Inferior parietal cortex (tissue), 1 donor: ENCODE results near the gene SESN2.
"Not testable (repeated sequence)": the region's sequence is repeated elsewhere in the genome, so short reads cannot be mapped to it uniquely, and the experiment has no call there.

ENCODE experiments used
- DNase-seq: peaks from one replicate; pipeline ENCODE4 v3.0.0-alpha.2; 2016; ENCODE audit errors: extremely low spot score

The SESN2 gene

DNA sequence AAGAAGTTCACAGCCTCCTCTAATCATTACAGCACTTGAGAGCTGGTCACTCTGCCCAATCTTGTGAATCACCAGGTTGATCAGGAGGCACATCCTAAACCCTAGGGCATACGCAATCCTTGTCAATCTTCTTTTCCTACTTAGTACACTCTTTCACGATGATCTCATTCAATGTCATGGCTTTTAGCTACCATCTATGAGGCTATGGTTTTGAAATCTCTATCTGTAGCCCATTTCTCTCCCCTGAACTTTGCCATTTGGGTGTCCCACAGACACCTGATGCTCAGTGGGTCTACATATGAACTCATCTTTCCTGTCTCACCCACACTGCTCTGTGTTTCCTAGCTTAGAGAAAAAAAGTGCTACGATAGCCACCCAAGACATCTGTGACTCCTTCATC is 67.7 kb downstream of the SESN2 start:
- DNase-seq: no peak

GRCh38 chr1:28327431-28327830 is 68.1 kb downstream of the SESN2 start:
- DNase-seq: not testable (repeated sequence)

DNA sequence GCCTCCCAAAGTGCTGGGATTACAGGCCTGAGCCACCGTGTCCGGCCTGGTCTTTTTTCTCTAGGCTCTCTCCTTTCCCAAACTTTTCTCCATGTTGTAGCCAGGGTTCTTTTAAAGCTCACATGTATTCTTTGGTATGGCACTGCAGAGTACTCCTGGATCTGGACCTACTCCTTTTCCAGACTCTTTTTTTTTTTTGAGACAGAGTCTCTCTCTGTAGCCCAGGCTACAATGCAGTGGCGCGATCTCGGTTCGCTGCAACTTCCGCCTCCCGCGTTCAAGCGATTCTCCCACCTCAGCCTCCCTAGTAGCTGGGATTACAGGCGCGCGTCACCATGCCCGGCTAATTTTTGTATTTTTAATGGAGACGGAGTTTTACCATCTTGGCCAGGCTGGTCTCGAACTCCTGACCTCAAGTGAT is 68.9 kb downstream of the SESN2 start:
- no peak for DNase-seq

DNA sequence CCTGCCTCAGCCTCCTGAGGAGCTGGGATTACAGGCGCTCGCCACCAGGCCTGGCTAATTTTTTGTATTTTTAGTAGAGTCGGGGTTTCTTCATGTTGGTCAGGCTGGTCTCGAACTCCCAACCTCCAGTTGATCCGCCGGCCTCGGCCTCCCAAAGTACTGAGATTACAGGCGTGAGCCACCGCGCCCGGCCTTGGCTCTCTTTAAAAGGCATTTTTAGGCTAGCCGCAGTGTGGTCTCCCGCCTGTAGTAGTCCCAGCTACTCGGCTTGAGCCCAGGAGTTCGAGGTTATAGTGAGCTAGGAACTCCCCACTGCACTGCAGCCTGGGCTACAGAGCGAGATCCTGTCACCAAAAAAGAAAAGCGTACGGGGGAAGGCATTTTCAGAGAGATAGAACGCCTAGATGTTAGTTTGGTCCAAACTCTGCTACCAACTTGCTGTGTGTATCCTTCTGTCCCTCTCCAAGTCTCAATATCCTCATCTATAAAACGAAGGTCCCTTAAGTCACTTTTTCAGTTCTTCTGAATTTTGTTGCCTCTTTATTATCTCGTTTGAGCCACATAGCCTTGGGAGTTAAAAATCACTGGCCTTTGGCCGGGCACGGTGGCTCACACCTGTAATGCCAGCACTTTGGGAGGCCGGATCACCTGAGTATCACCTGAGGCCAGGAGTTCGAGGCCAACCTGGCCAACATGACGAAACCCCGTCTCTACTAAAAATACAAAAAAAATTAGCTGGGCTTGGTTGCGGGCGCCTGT is 70.3 kb downstream of the SESN2 start:
- DNase-seq: no peak
